HUES48 (cell line): Measurements from ENCODE around the gene PCSK1N.
"Not testable (repeated sequence)": the region's sequence is repeated elsewhere in the genome, so short reads cannot be mapped to it uniquely, and the experiment has no call there.

Source experiments
- H3K27ac ChIP-seq: one replicate; pipeline ENCODE4 v1.7.0; 2013; ENCODE audit warnings: low read depth, low read length, inconsistent platforms
- H3K27me3 ChIP-seq: 2 replicates; pipeline ENCODE4 v1.6.1; 2013; ENCODE audit warnings: mild to moderate bottlenecking, low read length; ENCODE audit not compliant: control insufficient read depth, insufficient read depth
- H3K36me3 ChIP-seq: 2 replicates; pipeline ENCODE4 v1.6.1; 2013; ENCODE audit warnings: low read length; ENCODE audit not compliant: control insufficient read depth, insufficient read depth
- H3K4me1 ChIP-seq: 2 replicates; pipeline ENCODE4 v1.6.1; 2013; ENCODE audit warnings: mild to moderate bottlenecking, low read length; ENCODE audit not compliant: control insufficient read depth, insufficient read depth
- H3K4me3 ChIP-seq: 2 replicates; pipeline ENCODE4 v1.5.1; 2013; ENCODE audit warnings: mild to moderate bottlenecking, low read depth, low read length
- H3K9ac ChIP-seq: 2 replicates; pipeline ENCODE4 v1.6.1; 2013; ENCODE audit warnings: mild to moderate bottlenecking, low read depth, low read length, moderate library complexity
- H3K9me3 ChIP-seq: 2 replicates; pipeline ENCODE4 v1.6.1; 2013; ENCODE audit warnings: low read length; ENCODE audit not compliant: control insufficient read depth, insufficient read depth

PCSK1N gene

DNA sequence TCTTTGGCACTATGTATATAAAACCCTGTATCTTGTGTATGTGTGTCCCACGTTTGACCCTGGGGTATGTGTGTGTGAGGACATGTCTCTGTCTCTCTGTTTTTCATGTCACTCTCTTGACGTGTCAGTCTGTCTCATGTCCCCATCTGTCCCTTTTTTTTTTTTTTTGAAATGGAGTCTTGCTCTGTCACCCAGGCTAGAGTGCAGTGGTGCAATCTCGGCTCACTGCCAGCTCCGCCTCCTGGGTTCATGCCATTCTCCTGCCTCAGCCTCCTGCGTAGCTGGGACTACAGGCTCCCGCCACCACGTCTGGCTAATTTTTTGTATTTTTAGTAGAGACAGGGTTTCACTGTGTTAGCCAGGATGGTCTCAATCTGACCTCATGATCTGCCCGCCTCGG, 16.0 kb downstream of the PCSK1N start:
- H3K36me3 ChIP-seq: peaks cover 27% of the 10 kb centered on the region
- H3K9ac ChIP-seq, H3K4me1 ChIP-seq, H3K27ac ChIP-seq, H3K27me3 ChIP-seq, H3K4me3 ChIP-seq: not testable (repeated sequence)
- H3K9me3 ChIP-seq: peaks cover 46% of the 10 kb centered on the region

DNA sequence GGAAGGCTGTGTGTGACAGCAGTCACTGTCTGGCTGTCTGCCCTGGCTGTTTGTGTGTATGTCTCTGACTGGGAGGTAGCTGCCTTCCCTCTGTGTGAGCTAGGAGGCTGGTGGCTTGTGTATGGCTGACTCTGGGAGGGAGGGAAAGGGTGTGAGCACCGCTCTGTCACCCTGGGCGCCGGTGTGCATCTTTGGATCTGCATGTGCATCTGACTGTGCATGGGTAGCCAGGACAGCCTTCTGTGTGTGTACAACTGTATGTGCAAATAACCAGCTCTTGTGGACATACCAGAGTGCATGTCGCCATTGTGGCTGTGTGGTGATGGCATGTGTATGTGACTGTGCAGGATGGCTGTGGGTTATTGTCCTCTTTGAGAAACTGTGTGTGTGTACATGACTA, 16.5 kb downstream of the PCSK1N start:
- no peaks in the 10 kb centered on the region for H3K4me1 ChIP-seq
- no peaks in the 10 kb centered on the region for H3K27me3 ChIP-seq
- H3K9me3 ChIP-seq: peaks cover 45% of the 10 kb centered on the region
- no peak overlapping the region for H3K9ac ChIP-seq
- no peak overlapping the region for H3K4me3 ChIP-seq
- H3K36me3 ChIP-seq: peaks cover 27% of the 10 kb centered on the region
- no peak overlapping the region for H3K27ac ChIP-seq

GRCh38 chrX:48818098-48818497, 17.3 kb downstream of the PCSK1N start:
- H3K36me3 ChIP-seq: peaks cover 22% of the 10 kb centered on the region; the same call in 1 of the 2 replicates

GRCh38 chrX:48816014-48816810, 19.2 kb downstream of the PCSK1N start:
- peaks cover 38% of the 10 kb centered on the region for H3K9me3 ChIP-seq
- H3K36me3 ChIP-seq: peaks cover 29% of the 10 kb centered on the region; the same call in 1 of the 2 replicates
- H3K27ac ChIP-seq: no peak overlapping the region
- no peaks in the 10 kb centered on the region for H3K27me3 ChIP-seq
- H3K9ac ChIP-seq: no peak overlapping the region
- no peak overlapping the region for H3K4me3 ChIP-seq
- H3K4me1 ChIP-seq: no peaks in the 10 kb centered on the region

More at GRCh38 chrX:48818098-48818497, 17.3 kb downstream of the PCSK1N start:
- no peak overlapping the region for H3K27ac ChIP-seq
- H3K27me3 ChIP-seq: no peaks in the 10 kb centered on the region
- no peak overlapping the region for H3K9ac ChIP-seq
- H3K4me1 ChIP-seq: no peaks in the 10 kb centered on the region
- peaks cover 50% of the 10 kb centered on the region for H3K9me3 ChIP-seq
- no peak overlapping the region for H3K4me3 ChIP-seq

- Histone ChIP-seq H3K27ac (no peak overlapping the region), H3K36me3 (peaks cover 29% of the 10 kb centered on the region; the same call in 1 of the 2 replicates), H3K4me3 (no peak overlapping the region), H3K27me3 (no peaks in the 10 kb centered on the region), H3K4me1 (no peaks in the 10 kb centered on the region), H3K9ac (no peak overlapping the region), H3K9me3 (peaks cover 38% of the 10 kb centered on the region)
These were observed 20.1 kb downstream of the PCSK1N start for GRCh38 chrX:48815266-48815665.

- H3K27me3 ChIP-seq: no peaks in the 10 kb centered on the region
- no peak overlapping the region for H3K9ac ChIP-seq
- peaks cover 36% of the 10 kb centered on the region for H3K9me3 ChIP-seq
- H3K27ac ChIP-seq: no peak overlapping the region
- no peak overlapping the region for H3K4me3 ChIP-seq
- peaks cover 29% of the 10 kb centered on the region; the same call in 1 of the 2 replicates for H3K36me3 ChIP-seq
- no peaks in the 10 kb centered on the region for H3K4me1 ChIP-seq
These were observed 20.7 kb downstream of the PCSK1N start for GRCh38 chrX:48814722-48815121.

GRCh38 chrX:48813644-48814043, 21.8 kb downstream of the PCSK1N start:
- Histone ChIP-seq H3K9me3 (peaks cover 29% of the 10 kb centered on the region), H3K4me3 (no peak overlapping the region), H3K36me3 (peaks cover 26% of the 10 kb centered on the region; the same call in 1 of the 2 replicates)

DNA sequence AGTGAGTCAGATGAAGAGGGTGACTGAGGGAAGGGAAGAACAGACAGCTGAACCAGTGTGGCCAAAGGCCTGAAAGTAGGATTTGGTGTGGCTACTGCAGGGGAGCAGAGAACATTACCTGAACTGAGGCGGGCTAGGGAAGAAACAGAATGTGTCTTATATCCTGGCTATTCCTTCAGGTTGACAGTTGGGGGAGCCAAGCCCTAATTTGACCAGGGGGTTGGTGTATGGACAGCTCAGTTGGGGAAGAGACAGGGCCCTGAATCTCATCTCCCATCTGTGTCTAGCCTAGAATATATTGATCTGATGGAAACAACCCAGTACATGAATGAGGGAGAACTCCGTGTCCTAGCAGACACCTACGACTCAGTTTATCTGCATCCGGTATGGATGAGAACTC, 29.3 kb downstream of the PCSK1N start:
- Histone ChIP-seq H3K36me3 (peaks cover 12% of the 10 kb centered on the region; the same call in 1 of the 2 replicates), H3K9ac (no peak overlapping the region), H3K4me3 (no peak overlapping the region), H3K27me3 (no peaks in the 10 kb centered on the region), H3K27ac (no peak overlapping the region), H3K9me3 (peaks cover 28% of the 10 kb centered on the region), H3K4me1 (no peaks in the 10 kb centered on the region)

More at GRCh38 chrX:48813644-48814043, 21.8 kb downstream of the PCSK1N start:
- Histone ChIP-seq H3K9ac (no peak overlapping the region), H3K4me1 (no peaks in the 10 kb centered on the region), H3K27ac (no peak overlapping the region), H3K27me3 (no peaks in the 10 kb centered on the region)

- Histone ChIP-seq H3K4me3 (peak overlapping the region; percentile 79), H3K9me3 (peaks cover 26% of the 10 kb centered on the region), H3K27me3 (no peaks in the 10 kb centered on the region), H3K36me3 (peaks cover 12% of the 10 kb centered on the region; the same call in 1 of the 2 replicates), H3K9ac (peak overlapping the region; percentile 59; the same call in 1 of the 2 replicates), H3K4me1 (0 out of 2 replicates have a peak, but pooled peaks cover 3% of the 10 kb centered on the region), H3K27ac (peak overlapping the region; percentile 95)
These were observed 32.6 kb downstream of the PCSK1N start for GRCh38 chrX:48802905-48803200.

- Histone ChIP-seq H3K4me1 (0 out of 2 replicates have a peak, but pooled peaks cover 3% of the 10 kb centered on the region), H3K9me3 (peaks cover 28% of the 10 kb centered on the region), H3K9ac (peak overlapping the region; percentile 85), H3K27me3 (no peaks in the 10 kb centered on the region), H3K36me3 (peaks cover 12% of the 10 kb centered on the region; the same call in 1 of the 2 replicates), H3K4me3 (peak overlapping the region; percentile 79), H3K27ac (peak overlapping the region; percentile 95)
These were observed 33.1 kb downstream of the PCSK1N start for GRCh38 chrX:48802089-48802904.
